GM19397 (cell line): ENCODE measurements around the gene LRRC25.
A peak's percentile ranks its signal among the peaks of the same experiment; 100 is the strongest.
"Not testable (repeated sequence)": the region's sequence is repeated elsewhere in the genome, so short reads cannot be mapped to it uniquely, and the experiment has no call there.

Experiments
- ATAC-seq: cut with Tn5 transposase; IDR thresholded peaks from one replicate; pipeline ENCODE4 v1.9.1; 2021; ENCODE audit warnings: mild to moderate bottlenecking, moderate library complexity; ENCODE audit not compliant: unreplicated experiment

LRRC25 gene

DNA sequence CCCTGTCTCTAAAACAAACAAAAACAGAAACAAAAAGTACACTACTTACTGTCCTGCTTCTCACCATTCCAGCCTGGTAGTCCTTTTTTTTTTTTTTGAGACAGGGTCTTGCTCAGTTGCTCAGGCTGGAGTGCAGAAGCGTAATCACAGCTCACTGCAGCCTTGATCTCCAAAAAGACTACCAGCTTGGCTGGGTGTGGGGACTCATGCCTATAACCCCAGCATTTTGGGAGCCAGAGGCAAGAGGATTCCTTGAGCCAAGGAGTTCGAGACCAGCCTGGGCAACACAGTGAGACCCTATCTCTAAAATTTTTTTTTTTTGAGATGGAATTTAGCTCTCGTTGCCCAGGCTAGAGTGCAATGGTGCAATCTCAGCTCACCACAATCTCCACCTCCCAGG, 16.6 kb downstream of the LRRC25 start:
- no peak for ATAC-seq

DNA sequence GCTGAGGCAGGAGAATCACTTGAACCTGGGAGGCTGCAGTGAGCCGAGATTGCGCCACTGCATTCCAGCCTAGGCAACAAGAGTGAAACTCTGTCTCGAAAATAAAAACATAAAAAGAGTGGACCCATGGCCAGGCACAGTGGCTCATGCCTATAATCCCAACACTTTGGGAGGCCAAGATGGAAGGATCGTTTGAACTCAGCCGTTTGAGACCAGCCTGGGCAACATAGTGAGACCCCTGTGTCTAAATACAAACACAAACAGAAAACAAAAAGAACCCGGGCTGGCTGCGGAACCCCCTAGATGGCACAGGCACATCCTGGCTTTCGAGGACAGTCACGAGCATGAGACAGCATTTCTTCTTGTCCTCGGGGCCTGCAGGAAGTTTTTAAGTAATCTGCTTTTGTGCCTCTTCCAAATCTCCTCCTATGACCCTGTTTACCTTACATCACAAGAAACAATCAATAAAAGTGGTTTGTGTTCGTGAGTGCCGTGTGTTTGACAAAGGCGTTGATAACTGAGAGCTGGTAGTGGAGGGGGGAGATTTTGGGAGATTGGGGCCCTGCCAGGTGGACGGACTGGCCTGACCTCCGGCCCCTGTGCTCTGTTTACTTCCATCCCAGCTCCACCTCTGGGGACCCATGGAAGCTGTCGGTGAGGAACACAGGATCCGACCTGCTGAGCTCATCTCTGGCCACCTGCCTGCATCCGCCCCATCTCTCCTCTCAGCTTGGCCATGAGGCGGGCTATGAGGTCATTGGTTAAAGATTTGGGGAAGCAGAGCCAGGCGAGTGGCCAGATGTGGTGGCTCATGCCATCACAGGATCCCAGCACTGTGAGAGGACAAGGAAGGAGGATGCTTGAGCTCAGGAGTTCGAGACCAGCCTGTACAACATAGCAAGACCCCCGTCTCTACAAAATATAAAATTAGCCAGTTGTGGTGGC, 17.3 kb downstream of the LRRC25 start:
- ATAC-seq, result no peak

DNA sequence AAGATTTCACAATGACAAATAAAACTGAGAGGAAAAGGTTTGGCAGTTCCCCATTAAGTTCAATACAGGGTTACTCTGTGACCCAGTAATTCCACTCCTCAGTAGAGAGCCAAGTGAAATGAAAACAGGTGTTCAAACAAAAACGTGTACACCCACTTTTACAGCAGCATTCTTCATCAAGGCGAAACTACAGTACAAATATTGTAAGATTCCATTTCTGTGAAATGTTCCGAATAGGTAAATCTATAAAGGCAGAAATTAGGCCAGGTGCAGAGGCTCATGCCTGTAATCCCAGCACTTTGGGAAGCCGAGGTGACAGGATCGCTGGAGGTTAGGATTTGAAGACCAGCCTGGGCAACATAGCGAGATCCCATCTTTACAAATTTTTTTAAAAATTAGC, 20.4 kb downstream of the LRRC25 start:
- ATAC-seq, result no peak

DNA sequence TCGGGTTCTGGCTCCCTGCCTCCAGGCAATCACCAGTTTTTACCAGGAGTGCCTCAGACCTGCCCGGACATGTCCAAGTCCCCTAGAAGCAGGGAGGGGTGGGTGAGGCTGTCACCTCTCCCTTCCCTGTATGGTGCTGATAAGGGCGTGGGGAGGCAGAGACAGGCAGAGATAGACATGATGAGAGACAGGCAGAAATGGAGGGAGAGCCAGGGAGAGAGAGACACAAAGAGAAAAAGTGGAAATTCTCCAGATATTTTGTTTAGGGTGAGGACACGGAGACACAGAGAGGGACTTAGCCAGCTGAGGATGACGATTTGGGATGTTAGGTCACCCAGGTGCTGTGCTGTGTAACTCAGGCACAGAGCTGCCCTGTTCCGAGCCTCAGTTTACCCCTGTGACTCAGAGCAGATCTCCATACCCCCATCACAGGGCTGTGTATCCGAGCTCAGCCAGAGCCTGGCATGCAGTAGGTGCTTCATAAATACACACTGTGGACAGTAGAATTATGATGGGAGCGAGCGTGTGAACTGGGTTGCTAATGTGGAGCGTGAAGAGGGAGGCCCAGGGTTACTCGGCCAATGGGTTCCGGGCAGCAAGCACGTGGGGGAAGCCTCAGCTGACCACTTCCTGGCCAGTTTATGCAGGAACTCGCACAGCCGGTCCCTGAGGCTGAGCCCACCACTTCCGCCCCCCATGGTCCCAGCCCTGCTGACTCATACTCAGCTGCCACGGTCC, 23.4 kb downstream of the LRRC25 start:
- peak; percentile 91 for ATAC-seq

DNA sequence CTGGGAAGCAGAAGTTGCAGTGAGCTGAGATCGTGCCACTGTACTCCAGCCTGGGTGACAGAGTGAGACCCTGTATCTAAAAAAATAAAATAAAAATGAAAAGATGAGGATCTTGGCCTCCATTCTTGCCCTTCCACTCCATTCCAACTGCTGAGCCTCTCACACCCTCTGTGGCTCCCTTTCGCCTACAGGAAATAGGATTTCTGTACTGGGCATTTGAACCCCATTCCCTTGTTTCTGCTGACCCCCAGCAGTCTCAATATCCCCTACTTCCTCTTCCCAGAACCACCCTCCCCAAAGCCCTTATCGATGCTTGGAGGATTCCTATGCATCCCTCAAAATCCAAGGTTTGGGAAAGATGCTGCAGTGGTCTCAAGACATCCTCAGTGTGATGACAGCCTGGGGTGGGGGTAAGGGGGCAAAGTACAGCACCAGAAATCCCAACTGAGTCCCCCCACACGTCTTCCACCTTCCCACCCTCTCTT, 24.0 kb downstream of the LRRC25 start:
- no peak for ATAC-seq

DNA sequence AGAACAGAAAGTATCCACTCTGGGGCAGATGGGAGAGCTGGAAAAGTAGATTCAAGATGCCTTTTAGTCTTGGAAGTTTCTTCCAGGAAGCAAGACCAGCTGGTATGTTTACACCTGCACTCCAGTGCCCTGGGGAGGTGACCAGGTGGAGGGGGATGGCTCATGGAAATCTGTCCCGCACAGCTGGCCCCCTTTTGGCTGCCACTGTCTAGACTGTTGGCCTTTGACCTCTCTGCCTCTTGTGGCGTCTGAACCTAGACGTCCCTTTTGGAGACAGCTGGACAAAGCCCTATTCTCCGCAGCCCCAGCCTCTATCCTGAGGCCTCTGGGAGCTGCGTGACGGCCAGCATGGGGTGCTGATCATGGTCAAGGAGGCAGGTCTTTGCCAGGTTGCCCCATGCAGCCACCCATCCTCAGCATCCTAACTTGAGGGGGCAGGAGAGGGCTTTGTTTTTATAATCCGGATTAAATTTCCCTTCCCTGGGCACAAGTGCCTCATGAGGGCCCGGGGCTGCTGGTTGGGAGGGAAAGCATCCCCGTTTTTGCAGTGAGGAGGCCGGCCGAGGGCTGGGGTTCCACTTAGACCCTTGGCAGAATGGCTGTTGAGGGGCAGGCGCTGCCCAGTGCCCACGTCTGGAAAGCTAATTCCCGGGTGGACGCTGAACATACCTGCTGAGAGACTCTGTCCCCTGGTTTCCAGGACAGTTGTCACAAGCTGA, 28.8 kb downstream of the LRRC25 start:
- ATAC-seq, result no peak

DNA sequence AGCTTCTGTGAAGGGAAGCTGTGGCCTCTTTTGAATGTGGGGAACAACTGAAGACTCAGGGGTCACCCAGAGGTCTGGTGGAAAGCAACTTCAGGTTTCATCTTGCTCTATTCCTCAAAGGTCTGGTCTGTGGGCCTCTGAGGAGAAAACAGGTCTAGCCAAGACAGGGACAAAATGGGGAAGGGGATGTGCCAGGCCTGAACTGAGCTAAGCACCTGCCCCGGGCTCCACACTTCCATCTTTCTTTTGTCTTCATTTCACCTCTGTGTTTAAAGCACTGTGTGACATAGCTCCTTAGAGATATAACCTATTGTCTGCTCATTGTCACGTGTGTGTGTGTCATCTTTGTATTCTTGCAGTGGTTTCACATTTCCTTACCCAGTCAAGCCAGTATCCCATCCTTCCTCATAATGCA, 31.4 kb downstream of the LRRC25 start:
- ATAC-seq, result no peak

DNA sequence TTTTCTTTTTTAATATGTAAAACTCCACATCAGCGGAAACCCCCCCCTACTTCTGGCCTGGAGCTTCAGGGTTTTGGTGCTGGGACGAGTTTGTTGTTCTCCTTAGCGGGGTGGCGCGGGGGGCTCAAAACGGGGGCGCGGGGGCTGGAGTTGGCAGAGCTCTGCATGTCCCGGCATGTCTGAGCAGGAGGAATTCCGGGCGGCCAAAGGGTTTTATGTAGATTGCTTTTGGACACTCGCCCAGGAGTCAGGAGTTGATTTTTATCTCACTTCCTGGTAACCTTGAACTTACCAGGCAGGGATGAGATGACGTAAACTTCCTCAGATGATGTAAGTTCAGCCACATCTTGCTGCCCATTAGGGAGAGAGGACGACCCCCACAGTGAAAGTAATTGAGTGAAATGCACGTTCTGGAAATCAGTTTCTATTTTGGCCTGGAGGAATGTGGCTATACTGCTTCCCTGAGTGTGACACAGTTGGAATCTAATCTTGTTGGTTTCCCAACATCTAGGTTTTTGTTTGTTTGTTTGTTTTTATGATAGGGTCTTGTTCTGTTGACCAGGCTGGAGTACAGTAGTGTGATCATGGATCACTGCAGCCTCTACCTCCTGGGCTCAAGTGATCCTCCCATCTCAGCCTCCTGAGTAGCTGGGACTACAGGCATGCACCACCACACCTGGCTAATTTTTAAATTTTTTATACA, 32.4 kb downstream of the LRRC25 start:
- ATAC-seq, result no peak

DNA sequence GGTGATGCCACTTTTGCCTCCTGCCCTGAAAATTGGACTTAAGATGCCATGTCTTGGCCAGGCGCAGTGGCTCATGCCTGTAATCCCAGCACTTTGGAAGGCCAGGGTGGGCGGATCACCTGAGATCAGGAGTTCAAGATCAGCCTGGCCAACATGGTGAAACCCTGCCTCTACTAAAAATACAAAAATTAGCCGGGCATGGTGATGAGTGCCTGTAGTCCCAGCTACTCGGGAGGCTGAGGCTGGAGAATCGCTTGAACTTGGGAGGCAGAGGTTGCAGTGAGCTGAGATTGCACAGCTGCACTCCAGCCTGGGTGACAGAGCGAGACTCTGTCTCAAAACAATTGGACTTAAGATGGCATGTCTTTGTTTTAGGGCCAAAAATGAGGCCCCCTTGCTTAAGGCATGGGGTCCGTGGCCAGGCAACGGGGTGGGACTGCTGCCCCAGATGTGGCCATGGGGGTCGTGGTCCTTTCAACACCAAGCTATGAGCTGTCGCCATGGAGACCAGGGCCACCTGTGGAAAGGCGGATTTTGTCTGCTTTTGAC, 33.1 kb downstream of the LRRC25 start:
- ATAC-seq, result not testable (repeated sequence)

DNA sequence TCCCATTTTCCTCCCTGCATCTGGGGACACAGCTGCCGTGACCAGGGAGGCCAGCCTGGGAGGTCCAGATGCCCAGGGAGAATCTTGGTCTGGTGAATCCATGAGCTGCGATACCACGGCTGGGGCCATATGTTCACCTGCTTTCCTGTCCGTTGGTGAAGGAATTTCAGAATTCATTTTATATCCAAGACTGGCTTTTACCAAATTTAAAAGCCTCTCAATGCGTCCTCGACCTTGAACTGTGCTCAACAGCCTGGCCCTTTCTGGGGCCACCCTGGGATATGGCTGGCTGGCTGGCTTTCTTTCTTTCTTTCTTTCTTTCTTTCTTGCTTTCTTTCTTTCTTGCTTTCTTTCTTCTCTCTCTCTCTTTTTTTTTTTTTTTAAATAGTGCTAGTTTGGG, 33.6 kb downstream of the LRRC25 start:
- no peak for ATAC-seq

DNA sequence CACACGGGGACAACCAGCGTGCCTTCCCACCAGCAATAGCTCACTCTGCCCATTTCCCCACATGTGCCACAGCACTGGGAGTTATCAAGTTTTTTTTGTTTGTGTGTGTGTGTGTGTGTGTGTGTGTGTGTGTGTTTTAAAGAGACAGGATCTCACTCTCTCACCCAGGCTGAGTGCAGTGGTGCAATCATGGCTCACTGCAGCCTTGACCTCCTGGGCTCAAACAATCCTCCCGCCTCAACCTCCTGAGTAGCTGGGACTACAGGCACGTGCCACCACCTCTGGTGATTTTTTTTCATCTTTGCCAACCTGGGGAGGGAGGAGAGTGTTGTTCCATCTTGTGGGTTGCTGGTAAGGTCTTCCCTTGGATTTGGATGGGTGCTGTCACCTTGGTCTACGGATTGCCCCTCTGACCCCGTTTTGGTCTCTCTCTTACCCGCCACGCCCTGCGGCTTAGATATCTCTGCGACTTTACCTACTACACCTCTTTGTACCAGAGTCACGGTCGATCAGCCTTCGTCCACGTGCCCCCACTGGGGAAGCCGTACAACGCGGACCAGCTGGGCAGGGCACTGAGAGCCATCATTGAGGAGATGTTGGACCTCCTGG, 34.4 kb downstream of the LRRC25 start:
- no peak for ATAC-seq

DNA sequence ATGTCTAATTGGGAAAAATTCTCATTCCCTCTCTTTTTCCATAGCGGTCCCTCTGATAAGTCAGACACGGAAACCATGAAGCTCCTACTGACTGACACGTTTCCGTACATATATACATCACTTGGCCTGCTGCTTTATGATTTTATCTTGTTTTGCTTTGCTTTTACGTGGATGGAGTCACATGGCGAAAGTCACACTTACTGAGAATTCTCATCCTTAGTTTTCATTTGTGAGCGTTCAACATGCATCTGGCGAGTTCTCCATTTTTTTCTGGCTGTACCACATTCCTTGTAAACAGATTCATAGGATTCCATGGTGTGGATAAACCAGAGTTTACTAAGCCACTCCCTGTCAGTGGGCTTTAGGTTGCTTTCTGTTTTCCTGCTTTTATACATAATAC, 35.8 kb downstream of the LRRC25 start:
- ATAC-seq, result no peak

DNA sequence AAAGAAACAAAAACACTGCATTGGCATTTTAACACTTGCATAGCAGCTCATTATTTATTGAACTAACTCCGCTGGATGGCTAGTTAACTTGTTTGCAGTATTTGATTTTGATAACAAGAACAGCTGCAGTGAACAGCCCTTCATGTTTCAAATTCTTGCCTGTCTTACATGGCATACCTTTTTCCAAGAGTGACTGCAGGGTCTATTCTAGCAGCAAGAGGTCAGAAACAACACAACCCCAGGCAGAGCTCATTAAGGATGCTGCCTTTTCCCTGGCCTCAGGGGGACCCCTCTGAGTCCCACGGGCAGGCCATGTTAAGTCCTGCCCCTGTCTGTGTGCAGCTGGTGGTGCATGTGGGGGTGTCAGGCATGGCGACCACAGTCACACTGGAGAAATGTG, 40.4 kb downstream of the LRRC25 start:
- ATAC-seq, result no peak

DNA sequence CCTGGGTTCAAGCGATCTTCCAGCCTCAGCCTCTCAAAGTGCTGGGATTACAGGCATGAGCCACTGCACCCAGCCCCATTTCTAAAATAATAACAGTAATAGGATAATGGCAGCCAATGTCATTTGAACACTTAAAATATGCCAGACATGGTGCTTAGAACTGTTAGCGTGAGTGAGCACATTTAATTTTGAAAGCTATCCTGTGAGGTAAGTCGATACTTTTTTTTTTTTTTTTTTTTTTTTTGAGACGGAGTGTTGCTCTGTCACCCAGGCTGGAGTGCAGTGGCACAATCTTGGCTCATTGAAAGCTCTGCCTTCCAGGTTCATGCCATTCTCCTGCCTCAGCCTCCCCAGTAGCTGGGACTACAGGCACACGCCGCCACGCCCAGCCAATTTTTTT, 42.7 kb downstream of the LRRC25 start:
- not testable (repeated sequence) for ATAC-seq

DNA sequence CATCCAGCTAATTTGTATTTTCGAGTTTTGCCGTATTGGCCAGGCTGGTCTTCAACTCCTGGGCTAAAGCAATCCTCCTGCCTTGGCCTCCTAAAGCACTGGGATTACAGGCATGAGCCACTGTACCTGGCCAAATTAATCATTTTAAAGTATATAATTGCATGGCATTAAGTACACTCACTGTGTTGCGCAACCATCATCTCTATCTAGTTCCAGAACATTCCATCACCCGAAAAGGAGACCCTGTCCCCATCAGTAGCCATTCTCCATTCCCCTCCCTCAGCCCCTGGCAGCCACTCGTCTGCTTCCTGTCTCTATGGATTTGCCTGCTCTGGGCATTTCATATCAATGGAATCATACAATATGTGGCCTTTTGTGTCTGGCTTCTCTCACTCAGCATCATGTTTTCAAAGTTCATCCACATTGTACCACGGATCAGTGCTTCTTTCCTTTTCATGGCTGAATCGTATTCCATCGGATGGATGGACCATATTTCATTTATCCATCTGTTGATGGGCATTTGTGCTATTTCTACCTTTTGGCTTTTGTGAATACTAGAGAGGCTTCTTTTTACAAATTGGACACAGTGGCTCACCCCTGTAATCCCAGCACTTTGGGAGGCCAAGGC, 43.9 kb downstream of the LRRC25 start:
- no peak for ATAC-seq

DNA sequence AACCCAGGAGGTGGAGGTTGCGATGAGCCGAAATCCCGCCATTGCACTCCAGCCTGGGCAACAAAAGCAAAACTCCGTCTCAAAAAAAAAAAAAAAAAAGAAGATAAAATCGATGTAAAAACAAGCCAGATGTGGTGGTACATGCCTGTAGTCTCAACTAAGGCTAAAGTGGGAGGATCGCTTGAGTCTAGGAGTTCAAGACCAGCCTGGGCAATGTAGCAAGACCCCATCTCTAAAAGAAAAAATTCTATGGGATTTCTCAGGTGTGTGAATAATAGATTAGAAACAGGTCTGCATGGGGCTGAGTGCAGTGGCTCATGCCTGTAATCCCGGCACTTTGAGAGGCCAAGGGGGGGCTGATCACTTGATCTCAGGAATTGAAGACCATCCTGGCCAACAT, 45.9 kb downstream of the LRRC25 start:
- ATAC-seq, result no peak

DNA sequence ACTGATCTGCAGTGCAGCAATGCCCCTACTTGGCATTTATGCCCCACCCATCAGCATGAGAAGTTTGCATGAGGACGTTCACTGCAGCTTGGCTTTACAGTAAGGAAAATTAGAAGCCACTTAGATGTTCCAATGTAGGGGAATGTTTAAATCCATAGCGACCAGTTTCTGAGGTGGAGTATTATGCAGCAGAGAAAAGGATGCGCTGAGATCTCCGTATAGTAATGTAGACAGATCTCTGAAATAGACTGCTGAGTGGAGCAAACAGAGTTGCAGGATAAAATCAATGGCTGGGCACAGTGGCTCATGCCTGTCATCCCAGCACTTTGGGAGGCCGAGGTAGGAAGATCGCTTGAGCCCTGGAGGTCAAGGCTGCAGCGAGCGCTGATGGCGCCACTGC, 46.9 kb downstream of the LRRC25 start:
- no peak for ATAC-seq

DNA sequence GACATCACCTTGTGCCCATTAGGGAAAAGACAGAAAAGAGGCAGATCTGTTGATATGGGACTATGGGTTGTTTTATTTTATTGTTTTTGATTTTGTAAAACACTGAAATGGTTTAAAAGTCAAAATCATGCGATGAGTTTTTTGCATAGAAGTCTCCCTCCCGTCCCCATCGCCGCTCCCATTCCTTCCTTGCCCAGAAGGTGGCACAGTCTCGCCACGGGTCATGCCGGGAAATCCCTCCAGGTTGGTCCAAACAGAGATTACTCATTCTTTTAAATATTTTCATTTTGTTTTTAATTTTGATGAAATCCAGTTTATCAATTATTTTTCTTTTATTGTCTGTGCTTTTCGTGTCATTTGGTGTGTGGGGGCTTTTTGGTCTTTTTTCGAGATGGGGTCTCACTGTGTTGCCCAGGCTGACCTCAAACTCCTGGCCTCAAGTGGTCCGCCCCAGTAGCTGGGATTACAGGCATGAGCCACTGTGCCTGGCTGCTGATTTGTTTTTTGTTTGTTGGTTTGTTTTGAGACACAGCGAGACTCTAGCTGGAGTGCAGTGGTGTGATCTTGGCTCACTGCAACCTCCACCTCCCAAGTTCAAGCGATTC, 47.8 kb downstream of the LRRC25 start:
- no peak for ATAC-seq

DNA sequence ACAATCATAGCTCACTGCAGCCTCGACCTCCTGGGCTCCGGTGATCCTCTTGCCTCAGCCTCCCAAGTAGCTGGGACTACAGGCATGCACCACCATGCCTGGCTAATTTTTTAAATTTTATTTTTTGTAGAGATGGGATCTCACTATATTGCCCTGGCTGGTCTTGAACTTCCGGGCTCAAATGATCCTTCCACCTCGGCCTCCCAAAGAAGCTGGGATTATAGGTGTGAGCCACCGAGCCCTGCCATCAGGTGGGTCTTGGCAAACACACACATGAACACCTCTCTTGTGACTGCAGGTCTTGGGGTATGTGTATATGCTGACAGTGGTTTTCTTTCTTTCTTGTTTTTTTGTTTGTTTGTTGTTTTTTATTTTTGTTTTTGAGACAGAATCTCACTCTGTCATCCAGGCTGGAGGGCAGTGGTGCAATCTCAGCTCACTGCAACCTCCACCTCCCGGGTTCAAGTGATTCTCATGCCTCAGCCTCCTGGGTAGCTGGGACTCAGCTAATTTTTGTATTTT, 48.5 kb downstream of the LRRC25 start:
- not testable (repeated sequence) for ATAC-seq
